C4-2B (cell line): ENCODE results near the gene EPC1.
"Not testable (repeated sequence)": the region's sequence is repeated elsewhere in the genome, so short reads cannot be mapped to it uniquely, and the experiment has no call there.

Experiments
- H3K27ac ChIP-seq: fragments of 450-650 bp; 2 replicates; pipeline ENCODE4 v1.5.1; 2017
- CTCF ChIP-seq: fragments of 450-650 bp; conservative IDR thresholded peaks from 2 replicates; pipeline ENCODE4 v1.5.1; 2017; ENCODE audit warnings: mild to moderate bottlenecking
- ZFX ChIP-seq: fragments of 450-650 bp; IDR thresholded peaks from 2 replicates; pipeline ENCODE4 v1.6.1; 2017

Gene EPC1

GRCh38 chr10:32229170-32229569 lies 117.8 kb downstream of the EPC1 start:
- H3K27ac ChIP-seq, result no peak overlapping the region
- TF ChIP-seq CTCF, result no peak
- no peak for TF ChIP-seq ZFX

- H3K27ac ChIP-seq, result no peak overlapping the region
- TF ChIP-seq ZFX, result no peak
Measured at GRCh38 chr10:32227802-32228201, 119.2 kb downstream of the EPC1 start.

- TF ChIP-seq ZFX, result no peak
- H3K27ac ChIP-seq, result no peak overlapping the region
Measured at GRCh38 chr10:32226624-32227023, 120.3 kb downstream of the EPC1 start.

GRCh38 chr10:32225976-32226375 lies 121.0 kb downstream of the EPC1 start:
- no peak for TF ChIP-seq CTCF
- TF ChIP-seq ZFX, result no peak
- H3K27ac ChIP-seq, result no peak overlapping the region

- H3K27ac ChIP-seq, result not testable (repeated sequence)
Measured at GRCh38 chr10:32222376-32222775, 124.6 kb downstream of the EPC1 start.

- H3K27ac ChIP-seq, result not testable (repeated sequence)
Measured at GRCh38 chr10:32219156-32219555, 127.8 kb downstream of the EPC1 start.

- not testable (repeated sequence) for H3K27ac ChIP-seq
Measured at GRCh38 chr10:32218206-32219044, 128.5 kb downstream of the EPC1 start.
